GM12801 (cell line): Measurements from ENCODE around the gene ASF1A.

Experiments
- CTCF ChIP-seq: IDR thresholded peaks from one replicate; pipeline ENCODE4 v1.5.1; 2011; ENCODE audit warnings: control low read depth; ENCODE audit not compliant: insufficient read length; ENCODE audit errors: extremely low read depth

The ASF1A gene

GRCh38 chr6:118881440-118882313 is 12.3 kb upstream of the ASF1A start:
- no peak for TF ChIP-seq CTCF

- no peak for TF ChIP-seq CTCF
Observed at GRCh38 chr6:118882314-118882905, 11.5 kb upstream of the ASF1A start.

- no peak for TF ChIP-seq CTCF
Observed at GRCh38 chr6:118886641-118887040, 7.3 kb upstream of the ASF1A start.

- no peak for TF ChIP-seq CTCF
Observed at GRCh38 chr6:118889163-118889562, 4.8 kb upstream of the ASF1A start.

GRCh38 chr6:118890997-118891790 is 2.8 kb upstream of the ASF1A start:
- no peak for TF ChIP-seq CTCF

- TF ChIP-seq CTCF = no peak
Observed at GRCh38 chr6:118892355-118892991, 1.5 kb upstream of the ASF1A start.

GRCh38 chr6:118893064-118893806 is 717 bp upstream of the ASF1A start:
- no peak for TF ChIP-seq CTCF
